Choroid plexus epithelial cell (primary cell): ENCODE results near the gene MYO15A.
A peak's percentile ranks its signal among the peaks of the same experiment; 100 is the strongest.

Source experiments
- DNase-seq: peaks from one replicate; pipeline ENCODE4 v3.0.0-alpha.2; 2010; ENCODE audit warnings: low read depth
- H3K4me3 ChIP-seq: 2 replicates; pipeline ENCODE4 v1.5.1; 2011; ENCODE audit warnings: low read depth, mild to moderate bottlenecking, control low read depth, low read length, moderate library complexity
- CTCF ChIP-seq: conservative IDR thresholded peaks from 2 replicates; pipeline ENCODE4 v1.5.1; 2011; ENCODE audit warnings: low read depth, mild to moderate bottlenecking, control low read depth, inconsistent platforms, low read length, moderate library complexity

MYO15A gene

DNA sequence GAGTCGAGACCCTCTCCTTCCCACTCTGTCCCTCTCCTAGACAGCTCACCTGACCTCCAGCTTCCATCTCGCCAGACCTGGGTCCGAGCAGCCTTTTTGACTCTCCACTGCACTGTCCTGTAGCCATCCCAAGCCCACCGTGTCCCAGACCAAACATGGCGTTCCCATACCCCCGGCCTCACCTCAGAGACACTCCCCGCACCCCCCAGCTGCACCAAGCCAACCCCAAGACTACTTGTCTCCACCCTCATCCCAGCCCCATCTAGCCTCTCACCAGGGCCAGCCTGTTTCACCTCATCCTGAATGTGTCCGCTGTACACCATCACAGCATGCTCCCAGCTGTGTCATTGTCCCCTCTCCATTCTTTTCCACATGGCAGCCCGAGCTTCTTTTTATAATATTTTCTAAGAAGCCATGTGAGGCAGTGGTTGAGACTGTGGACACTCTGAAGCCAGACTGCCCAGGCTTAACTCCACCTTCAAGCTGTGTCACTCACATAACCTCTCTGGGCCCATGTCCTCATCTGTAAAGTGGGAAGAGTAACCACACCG, 1.5 kb downstream of the MYO15A start:
- H3K4me3 ChIP-seq = no peak overlapping the region
- no peak for DNase-seq
- no peak for TF ChIP-seq CTCF

DNA sequence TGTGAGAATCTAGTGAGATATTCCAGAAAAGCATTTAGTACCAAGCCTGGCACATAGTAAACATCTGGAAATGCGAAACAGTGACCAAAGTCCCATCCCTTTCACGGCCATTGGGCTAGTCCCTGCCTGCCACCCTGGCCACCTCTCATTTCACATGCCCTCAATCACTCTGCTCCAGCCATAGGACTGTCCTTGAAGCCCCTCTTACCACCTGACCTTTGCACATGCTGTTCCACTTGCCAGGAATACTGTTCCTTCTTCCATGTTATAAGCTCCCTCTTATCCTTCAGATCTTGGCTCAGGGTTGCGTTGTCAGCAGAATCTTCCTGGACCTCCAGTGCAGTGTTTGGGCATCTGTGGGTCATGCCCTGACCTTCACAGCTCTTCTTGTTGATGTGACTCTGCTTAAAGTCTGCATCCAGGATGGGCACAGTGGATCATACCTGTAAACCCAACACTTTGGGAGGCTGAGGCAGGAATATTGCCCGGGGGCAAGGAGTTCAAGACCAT, 2.1 kb downstream of the MYO15A start:
- DNase-seq = no peak
- no peak overlapping the region for H3K4me3 ChIP-seq
- no peak for TF ChIP-seq CTCF

- no peak for DNase-seq
- H3K4me3 ChIP-seq = no peak overlapping the region
- TF ChIP-seq CTCF = no peak
Observed at GRCh38 chr17:18111330-18111971, 2.9 kb downstream of the MYO15A start.

GRCh38 chr17:18115517-18115916, 7.0 kb downstream of the MYO15A start:
- TF ChIP-seq CTCF = no peak
- no peak for DNase-seq
- no peak overlapping the region for H3K4me3 ChIP-seq

- no peak overlapping the region for H3K4me3 ChIP-seq
- DNase-seq = no peak
- TF ChIP-seq CTCF = no peak
Observed at GRCh38 chr17:18116078-18116477, 7.5 kb downstream of the MYO15A start.

DNA sequence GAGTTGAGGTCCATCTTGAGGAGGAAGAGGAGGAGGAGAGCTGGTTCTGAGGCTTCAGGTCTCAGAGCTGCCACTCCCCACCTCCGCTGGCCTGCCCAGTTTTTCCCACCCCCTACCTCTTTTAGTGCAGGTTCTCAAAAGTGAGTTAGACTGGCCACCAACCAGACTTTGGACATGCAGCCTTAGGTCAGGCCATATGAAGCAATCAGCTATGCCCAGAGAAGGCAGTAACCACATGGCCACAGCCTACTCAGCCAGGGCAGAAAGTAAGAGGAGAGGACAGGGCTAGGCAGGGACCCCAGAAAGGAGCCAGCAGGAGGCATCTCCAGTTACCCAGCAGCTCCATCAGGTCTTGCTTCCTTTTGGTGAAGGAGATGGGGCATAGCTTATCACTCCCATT, 9.0 kb downstream of the MYO15A start:
- no peak for TF ChIP-seq CTCF
- peak; percentile 7 for DNase-seq
- no peak overlapping the region for H3K4me3 ChIP-seq
